ENCODE measurements around the gene GMPPB.
"Not testable (repeated sequence)": the region's sequence is repeated elsewhere in the genome, so short reads cannot be mapped to it uniquely, and the experiment has no call there.

GMPPB gene

DNA sequence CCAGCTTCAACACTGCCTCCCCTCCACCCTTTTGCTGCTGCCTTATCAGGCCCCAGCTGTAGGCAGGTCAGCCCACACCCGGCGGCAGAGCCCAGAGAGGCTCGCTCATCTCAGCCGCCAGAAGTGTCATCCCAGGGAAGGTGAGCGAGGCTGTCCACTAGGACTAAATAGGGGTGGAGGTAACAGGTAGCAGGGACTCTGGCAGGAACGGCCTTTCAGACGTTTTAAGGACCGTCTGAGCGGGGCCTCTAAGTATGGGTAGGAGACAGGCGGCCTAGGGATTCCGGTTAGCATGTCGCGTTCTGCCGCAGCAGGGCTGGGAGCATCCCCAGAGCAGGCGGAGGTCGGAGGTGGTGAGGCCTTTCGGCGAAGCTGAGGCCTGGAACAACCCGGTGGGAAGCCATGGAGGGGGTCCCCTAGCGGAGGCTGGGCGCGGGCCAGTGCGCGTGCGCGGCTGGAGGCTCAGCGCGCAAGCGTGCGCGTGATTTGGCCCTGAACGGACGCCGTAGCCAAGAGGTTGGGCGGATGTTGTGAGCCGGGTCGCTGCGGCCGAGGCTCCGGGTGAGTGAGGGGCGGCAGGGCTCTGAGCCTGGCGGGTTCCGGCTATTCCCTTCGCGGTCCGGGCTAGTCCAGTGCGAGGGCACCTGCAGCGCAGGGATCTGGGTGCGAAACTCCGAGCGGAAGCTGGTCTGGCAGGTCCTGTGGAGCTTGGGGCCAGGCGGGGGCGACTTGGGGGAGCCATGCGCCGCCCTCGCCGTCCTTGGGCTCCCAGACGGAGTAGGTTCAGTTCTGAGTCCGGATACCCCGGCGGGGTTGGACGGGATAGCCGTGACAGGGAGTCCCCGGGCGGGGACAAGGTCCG, 34.5 kb downstream of the GMPPB start, which contains the start of the genes MST1 and RNF123:
TSS of gene MST1 (minus strand) at position 429 of the 862 bp plus-strand sequence. CDS start 783 bp downstream, outside the sequence.
TSS of gene RNF123 (plus strand) at position 512 of the 862 bp plus-strand sequence. CDS start 1,609 bp downstream, outside the sequence.
- DNase-seq: peak; percentile 93 to 94

DNA sequence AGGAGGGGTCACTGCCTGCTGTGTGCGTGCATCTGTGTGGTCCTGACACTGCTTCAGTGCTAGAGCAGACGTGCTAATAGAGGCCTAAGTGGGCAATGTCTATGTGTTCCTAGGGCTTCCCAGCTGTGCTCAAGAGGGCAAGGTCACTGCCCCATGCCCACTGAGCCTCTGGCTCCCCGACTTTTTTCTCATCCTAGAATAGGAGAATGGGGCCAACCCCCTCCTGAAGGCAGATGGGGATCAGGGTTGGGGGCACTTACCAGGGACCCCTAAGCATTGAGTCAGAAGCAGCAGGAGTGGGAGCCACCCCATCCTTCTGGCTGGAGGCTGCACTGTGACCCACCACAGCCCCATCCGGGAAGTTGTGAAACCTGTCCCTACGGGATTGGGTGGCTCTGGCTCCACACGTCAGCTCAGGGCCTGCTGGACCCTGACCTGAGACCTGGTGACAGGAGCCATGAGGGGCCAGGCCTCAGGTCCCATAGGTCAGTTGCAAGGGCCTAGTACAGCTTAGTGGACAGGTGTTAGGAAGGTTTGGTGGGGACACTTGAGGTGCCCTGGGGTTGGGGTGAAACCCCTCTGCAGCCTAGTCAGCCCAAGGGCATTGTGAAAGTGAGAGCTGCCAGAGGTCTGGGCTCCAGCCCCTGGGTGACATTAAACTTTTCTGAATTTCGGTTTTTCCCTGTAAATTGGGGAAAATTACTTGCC, 35.3 kb downstream of the GMPPB start:
- DNase-seq: not testable (repeated sequence)

DNA sequence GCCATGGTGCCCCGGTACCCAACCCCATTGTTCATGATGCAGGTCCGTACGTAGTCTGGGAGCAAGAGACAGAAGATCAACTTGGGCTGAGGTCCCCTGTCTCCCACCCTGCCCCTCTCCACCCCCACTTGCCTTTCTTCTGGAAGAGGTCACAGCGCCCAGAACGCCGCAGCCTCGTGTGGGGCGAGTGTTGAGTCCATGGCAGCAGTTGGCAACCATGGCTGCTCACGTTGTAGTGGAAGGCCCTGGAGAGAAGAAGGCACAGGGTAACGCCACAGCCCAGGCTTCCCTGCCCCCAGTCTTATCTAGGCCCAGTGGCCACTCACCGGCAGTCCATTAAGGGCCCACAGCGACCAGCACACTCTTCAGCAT, 36.3 kb downstream of the GMPPB start:
- DNase-seq: not testable (repeated sequence)

DNA sequence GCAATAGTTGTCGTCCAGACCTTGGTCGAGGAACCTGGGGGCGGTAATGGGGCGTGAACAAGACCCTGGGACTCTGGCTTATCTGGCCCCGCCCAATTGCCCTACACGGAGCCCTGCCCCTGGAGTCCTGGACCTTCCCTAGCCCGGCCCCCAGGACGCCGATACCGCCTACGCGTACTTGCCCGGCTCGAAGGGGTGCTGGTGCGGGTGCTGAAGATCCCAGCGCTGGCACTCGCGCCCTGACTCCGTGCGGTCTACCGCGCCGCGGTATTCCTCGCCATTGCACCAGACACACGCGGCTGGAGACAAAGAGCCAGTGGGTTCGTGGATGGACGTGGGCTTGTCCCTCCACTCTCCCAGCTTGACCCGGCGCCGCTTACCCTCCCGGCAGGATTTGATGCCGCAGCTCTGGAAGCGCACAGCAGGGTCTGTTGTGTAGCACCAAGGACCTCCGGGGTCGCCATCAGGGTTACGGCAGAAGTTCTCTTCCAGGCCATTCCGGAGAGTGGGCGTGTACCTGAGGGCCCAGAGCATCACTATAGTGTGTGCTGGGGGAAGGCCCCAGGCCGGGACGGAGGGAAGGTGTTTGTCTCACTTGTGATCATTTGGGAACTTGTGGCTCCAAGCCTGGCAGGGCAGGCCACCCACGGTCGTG, 36.9 kb downstream of the GMPPB start:
- peak; percentile 47 to 64 for DNase-seq

DNA sequence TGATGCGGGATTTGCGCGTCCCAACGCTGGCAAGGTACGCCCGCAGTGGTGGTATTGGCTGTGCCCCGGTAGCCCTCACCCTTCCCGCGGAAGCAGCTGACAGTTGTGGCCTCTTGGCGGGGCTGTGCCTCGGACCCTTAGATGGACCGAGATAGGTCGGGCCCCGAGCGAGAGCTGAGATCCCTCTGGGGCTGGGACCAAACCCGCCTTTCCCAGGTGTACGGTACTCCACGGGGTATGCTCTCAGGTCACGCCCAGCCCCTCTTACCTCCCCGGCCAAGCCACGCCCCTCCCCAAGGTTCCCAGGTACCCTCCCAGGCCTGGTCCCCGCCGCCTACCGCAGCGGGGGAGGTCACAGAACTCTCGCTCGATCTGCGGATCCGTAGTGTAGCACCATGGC, 37.4 kb downstream of the GMPPB start:
- DNase-seq: peak; percentile 41 to 48

DNA sequence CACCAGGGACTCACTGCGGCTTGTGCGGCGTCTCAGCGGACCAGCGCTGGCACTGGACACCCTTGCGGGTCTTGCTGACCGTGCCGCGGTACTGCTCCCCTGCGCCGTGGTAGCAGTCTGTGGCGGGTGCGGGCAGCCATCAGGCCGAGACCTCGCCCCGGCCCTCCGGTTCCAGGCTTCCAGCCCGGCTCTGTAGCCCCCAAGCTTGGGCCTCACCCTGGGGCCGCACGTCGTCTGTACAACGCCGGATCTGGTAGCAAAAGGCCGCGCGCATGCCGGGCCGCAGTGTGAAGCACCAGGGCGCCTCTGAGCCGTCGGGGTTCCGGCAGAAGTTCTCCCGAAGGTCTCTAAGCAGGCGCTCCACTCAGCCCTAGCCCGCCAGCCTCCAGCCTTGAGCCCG, 37.9 kb downstream of the GMPPB start:
- DNase-seq: peak in 1 of 2 donors; percentile 29

DNA sequence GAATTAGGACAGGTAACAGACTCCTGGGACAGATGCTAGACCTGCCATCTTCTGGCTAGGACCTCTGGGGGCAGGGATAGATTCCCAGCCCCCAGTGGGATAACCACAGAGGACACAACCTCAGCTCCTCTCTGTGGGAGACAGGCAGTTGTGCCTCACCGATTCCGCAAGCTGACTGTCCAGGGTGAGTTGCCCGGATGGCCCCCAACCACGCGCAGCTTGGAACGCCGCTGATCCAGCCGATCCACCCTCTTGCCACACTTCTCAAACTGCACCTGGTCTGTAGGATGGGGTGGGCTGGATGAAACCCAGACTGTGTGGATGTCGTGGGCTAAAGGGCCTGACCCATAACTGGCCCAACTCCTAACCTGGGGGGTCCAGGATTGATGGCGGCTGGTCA, 38.6 kb downstream of the GMPPB start:
- DNase-seq: not testable (repeated sequence)

DNA sequence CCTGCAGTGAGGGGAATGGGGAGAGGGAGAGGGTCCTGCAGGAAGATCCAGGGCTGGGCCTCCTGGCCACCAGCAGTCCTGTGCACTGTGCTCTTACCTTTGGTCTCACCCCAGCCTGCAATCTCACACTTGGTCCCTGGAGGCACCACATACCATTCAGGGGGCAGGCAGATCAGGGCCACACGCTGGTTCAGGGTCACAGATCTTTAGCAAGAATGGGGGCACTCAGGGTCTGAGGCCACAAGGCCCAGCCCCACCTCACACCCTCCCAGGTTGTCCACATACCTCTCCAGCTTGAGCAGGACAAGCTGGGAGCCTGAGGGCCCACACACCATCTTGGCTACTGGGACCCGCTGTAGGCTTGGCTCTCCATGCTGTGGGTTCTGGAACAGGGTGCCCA, 39.3 kb downstream of the GMPPB start:
- not testable (repeated sequence) for DNase-seq

DNA sequence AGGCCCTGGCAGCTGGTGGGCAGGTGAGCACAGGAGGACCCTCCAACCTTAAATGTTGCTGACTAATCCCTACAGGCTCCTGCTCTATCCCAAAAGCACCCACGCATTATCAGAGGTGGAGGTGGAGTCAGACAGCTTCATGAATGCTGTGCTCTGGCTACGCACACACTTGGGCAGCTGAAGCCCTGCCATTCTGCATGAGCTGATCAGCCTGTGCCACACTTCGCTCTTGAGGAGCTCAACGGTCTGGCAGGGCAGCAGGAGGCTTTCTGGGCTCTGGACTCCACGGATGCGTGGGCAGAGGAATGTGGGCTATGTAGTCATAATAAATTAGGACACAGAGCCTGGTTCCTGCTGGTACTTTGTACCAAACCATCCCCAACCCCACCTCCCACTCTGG, 40.6 kb downstream of the GMPPB start:
- no peak for DNase-seq

DNA sequence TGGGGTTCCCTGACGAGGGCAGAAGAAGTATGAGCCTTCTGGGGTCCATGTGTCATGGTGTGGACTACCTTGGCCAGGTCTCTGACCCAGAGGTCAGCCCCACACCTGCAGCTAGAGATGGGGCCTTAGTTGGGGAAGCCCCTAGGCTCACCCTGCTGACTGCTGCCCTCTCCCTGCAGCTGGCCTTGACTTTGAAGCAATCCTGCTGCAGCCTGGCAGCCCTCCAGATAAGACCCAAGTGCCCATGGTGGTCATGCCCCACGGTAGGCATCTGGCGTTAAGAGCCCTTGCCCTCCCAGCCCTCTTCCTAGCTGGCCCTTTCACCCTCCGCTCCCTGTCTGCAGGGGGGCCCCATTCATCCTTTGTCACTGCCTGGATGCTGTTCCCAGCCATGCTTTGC, 42.2 kb downstream of the GMPPB start:
- DNase-seq: no peak

DNA sequence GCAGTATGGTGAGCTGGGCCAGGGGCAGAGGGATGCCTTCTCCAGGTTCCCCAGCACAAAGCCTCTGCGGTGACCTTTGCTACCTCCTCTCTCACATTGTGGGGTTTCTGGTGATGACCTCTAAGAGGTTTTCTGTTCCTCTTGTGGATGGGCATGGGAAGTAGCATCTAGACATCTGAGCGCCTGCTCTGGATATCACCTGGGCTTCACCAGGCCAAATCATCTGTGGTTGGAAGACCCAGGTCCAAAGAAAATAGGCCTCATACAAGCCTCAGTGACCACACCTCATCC, 42.6 kb downstream of the GMPPB start:
- no peak for DNase-seq

DNA sequence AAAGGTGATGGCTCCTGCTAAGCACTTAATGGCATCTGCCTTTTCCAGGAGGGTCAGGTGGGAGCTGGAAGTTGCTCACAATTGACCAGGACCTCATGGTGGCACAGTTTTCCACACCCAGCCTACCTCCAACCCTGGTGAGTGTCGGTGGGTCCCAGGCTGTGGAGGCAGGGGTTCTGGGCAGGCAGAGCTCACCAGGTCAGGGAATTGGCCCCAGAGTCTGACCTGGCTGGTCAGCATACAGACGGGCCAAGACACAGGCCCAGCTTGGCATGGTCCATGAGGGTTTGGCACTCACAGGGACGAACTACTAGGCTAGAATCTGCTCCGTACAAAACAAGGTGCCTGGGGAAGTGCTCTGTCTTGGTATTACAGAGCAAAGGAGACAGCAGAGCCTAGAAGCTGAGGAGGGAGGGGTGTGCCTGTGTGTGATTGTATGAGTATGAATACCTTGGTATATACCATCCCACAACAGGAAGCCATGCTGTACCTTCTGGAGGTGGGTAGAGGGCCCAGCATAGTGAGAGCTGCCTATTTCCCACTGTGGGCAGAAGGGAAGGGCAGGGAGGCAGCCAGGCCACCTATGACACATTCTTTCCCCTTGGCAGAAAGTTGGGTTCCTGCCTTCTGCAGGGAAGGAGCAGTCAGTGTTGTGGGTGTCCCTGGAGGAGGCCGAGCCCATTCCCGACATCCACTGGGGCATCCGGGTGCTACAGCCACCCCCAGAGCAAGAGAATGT, 43.1 kb downstream of the GMPPB start:
- no peak for DNase-seq

DNA sequence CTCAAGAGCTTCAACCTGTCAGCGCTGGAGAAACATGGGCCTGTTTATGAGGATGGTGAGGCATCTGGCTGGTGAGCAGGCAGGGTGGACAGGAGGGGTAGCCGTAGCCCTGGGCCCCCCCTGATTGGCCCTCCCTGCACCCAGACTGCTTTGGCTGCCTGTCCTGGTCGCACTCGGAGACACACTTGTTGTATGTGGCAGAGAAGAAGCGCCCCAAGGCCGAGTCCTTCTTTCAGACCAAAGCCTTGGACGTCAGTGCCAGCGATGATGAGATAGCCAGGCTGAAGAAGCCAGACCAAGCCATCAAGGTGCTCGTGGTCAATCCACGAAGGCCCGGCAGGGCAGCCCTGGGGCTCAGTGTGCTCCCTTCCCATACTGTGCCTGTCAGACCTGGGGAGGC, 47.8 kb downstream of the GMPPB start:
- no peak for DNase-seq

DNA sequence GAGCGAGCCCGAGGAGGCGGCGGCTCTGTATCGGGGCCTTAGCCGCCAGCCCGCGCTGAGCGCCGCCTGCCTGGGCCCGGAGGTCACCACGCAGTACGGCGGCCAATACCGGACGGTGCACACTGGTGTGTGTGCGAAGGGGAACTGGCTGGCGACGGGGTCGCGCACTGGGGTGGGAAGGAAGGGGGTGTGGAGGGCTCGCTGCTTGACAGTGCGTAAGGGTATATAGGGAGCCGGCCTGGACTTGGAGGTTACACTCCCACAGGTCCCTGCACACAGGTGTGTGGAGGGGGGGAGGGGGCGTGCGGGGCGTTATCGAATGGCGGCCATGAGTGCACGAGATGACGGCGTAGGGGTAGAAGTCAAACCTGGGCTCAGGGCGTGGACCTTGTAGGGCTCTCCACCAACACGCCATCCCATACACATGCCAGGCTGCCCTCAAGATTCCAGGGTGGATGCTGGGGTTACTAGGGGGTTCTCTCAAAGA, 49.2 kb downstream of the GMPPB start:
- DNase-seq: peak; percentile 30 to 53

DNA sequence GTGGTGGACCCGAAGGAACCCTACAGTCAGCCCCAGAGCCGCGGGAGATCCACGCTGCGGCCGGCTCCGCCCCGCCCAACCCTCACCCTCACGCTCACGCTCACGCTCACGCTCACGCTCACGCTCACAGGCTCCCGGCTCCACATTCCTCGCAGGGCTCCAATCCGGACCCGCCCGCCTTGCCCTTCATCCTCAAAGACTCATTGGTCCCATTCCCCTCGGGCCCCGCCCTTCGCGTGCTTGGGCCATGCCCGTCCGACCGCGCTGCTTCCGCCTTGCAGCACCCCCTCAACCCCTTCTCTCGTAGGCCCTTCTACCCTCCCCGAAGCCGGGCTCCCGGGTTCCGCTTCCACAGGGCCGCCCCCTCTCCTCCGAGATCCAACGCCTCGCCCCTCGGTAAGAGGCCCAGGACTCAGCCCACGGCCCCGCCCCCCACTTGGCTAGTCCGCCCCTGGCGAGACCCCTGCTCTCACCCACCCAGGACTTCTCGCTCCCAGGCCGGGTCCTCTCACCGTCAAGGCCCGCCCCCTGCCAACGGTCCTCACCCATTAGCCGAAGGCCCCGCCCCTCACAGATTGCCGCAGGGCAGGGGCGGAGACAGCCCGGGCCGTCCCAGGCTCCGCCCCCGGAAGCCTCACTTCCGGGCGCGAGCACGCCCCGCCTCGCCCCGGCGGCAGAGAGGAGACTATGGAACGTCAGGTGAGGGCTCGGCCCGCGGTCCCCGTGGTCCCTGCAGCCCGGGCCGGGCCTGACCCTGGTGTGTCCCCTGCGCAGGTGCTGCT, 49.8 kb downstream of the GMPPB start, which contains the start of gene APEH:
TSS of gene APEH (plus strand) at position 637 of the 782 bp plus-strand sequence. CDS start at position 688, 51 bp downstream.
- peak; percentile 98 to 99 for DNase-seq

DNA sequence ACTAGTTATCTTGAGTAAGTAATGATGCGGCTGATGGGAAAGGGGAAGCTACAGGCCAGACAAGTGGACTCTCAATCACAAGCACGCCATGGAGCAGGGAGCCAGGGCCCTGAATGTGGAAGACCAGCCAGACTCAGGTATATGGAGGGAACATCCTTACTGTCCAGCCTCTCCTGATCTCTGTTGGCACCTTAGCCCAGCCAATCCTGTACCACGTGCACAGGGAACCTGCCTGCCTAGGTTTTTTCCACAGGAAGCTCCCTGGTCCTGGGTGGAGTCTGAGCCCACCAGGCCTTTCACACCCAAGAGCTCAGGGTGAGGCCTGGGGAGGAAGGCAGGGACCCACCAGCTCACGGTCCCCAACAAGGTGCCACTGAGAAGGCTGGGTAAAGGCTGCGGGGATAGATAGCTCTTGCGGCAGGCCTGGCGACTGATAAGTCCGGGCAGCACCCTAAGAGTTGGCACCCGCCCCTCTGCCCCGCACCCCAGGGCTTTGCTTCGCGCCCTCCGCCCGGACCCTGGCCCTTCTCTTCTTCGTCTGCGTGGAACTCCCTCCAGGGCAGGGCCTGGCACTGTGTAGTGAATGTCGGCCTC, 50.5 kb downstream of the GMPPB start:
- peak in 1 of 2 donors; percentile 46 for DNase-seq

DNA sequence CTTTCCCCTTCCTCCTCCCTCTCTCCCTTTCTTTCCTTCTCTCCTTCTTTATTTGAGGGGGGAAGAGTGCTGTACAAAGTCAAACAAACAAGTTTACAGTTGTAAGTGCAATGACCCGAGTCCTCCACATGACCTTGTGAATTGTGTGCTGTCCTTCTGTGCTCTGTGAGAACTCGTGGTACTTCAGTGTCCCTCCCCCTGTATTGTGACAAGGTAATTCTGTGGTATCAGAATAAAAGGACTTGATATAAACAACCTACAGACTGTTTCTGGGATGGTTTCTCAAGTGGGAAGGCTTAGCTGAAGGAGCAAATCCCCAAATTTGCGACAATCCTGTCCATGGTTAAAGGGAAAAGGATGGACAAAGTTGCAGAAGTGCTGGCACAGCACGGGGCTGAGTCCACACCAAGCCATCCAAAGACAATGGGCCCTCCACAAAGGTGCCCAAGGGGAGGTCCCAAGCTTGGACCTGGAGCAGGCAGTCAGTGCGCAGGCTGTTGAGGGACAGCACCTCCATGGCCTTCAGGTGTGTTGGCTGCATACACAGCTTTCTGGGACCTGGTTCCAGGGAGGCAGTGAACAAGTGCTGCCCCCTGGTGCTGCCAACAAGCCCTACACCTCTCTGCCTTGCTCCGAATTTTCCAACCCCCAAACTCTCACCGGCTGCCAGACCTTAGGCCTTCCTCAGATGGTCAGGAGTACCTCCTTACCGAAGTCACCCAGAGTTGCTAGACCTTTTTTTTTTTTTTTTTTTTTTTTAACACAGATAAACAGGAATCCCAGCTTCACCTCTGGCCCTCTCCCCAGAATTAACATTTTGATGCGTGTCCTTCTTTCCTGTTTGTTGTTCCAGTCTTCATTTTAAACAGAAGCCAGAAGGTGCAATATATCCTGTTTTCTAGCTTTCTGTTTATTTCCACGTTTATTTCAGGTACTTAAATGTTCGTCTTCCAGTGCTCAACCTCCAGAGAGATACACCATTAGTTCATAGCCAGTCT, 52.2 kb downstream of the GMPPB start:
- DNase-seq: peak; percentile 78 to 79

DNA sequence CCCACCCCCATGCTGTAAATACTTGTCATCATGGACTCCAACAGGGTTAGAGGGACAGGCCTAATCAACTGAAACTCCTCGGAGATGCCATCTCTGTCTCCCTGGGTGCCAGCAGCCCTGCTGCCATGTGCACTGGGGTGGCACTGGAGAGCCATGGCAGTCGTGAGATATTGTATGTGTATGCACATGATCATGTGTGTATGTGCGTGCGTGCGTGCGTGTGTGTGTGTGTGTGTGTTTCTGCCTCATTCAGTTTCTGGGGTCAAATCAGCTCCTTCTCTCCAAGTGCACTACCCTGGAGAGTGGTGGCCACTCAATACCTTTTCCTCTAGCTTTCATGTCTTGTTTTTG, 52.8 kb downstream of the GMPPB start:
- no peak for DNase-seq

Data from stimulated activated CD4-positive, alpha-beta T cell treated with anti-CD3 and anti-CD28 coated beads, Interleukin-2, amount 100 ng/mL, for 24 hours (primary cell).